IMR-90 (cell line): Measurements from ENCODE around the gene ME1. TPM values are rescaled to one million over a fixed set of nuclear protein-coding genes. Genes with fewer than 3 reads are reported as not detected.

ENCODE experiments used
- ATAC-seq: fragments of 200-7000 bp; cut with Tn5 transposase; 2 replicates; pipeline ENCODE4 v1.9.1; 2020; ENCODE audit warnings: low read depth, mild to moderate bottlenecking, moderate library complexity
- BruUV-seq: library from RNA; stranded (reverse); fragments of 400-500 nt; replicated peaks from 2 replicates; lab custom pipeline; 2021; lab: Mats Ljungman, UMichigan
- CTCF ChIA-PET: fragments of 300-600 bp; formaldehyde crosslinking; extraction: SDS; loops from one replicate; lab custom pipeline; 2021; ENCODE audit warnings: antibody characterized with exemption; lab: Yijun Ruan, JAX
- POLR2A ChIA-PET: fragments of 300-600 bp; sonication (Branson Sonifier 250); formaldehyde crosslinking; loops from one replicate; lab custom pipeline; 2022; ENCODE audit warnings: antibody characterized with exemption; ENCODE audit not compliant: unreplicated experiment; lab: Charles Lee
- DNase-seq: peaks from one replicate; pipeline ENCODE4 v3.0.0; 2013
- H2AFZ ChIP-seq: replicated peaks from 2 replicates; pipeline ENCODE3; 2013; ENCODE audit warnings: low read length, mild to moderate bottlenecking; ENCODE audit not compliant: poor library complexity
- H2AK5ac ChIP-seq: 2 replicates; pipeline ENCODE4 v1.6.1; 2013; ENCODE audit warnings: low read depth, low read length, inconsistent platforms
- H2AK9ac ChIP-seq: replicated peaks from 2 replicates; pipeline ENCODE3; 2013; ENCODE audit warnings: mild to moderate bottlenecking, low read depth, low read length, moderate library complexity; ENCODE audit not compliant: poor library complexity
- H2BK120ac ChIP-seq: 2 replicates; pipeline ENCODE4 v1.6.1; 2013; ENCODE audit warnings: low read depth, low read length, inconsistent platforms
- H2BK15ac ChIP-seq: 3 replicates; pipeline ENCODE4 v1.6.1; 2013; ENCODE audit warnings: low read depth, low read length, inconsistent platforms
- H2BK20ac ChIP-seq: 2 replicates; pipeline ENCODE4 v1.6.1; 2013; ENCODE audit warnings: low read depth, mild to moderate bottlenecking, inconsistent platforms, low read length, moderate library complexity
- H2BK5ac ChIP-seq: 2 replicates; pipeline ENCODE4 v1.6.1; 2013; ENCODE audit warnings: mild to moderate bottlenecking, low read depth, low read length, inconsistent platforms; ENCODE audit not compliant: poor library complexity, severe bottlenecking
- H3K14ac ChIP-seq: replicated peaks from 2 replicates; pipeline ENCODE4 v1.6.1; 2013; ENCODE audit warnings: low read depth, low read length, inconsistent platforms
- H3K18ac ChIP-seq: 2 replicates; pipeline ENCODE4 v1.6.1; 2013; ENCODE audit warnings: low read depth, low read length, control low read depth
- H3K23ac ChIP-seq: 2 replicates; pipeline ENCODE4 v1.6.1; 2013; ENCODE audit warnings: low read depth, low read length, inconsistent platforms
- H3K27ac ChIP-seq: 2 replicates; pipeline ENCODE4 v1.5.1; 2013; ENCODE audit warnings: mild to moderate bottlenecking, control low read depth, low read length; ENCODE audit not compliant: insufficient read depth
- H3K27me3 ChIP-seq: 2 replicates; pipeline ENCODE4 v1.6.1; 2013; ENCODE audit warnings: low read length; ENCODE audit not compliant: control insufficient read depth, insufficient read depth
- H3K36me3 ChIP-seq: 2 replicates; pipeline ENCODE4 v1.6.1; 2013; ENCODE audit warnings: low read length, mixed read lengths; ENCODE audit not compliant: control insufficient read depth, insufficient read depth
- H3K4ac ChIP-seq: 2 replicates; pipeline ENCODE4 v1.6.1; 2013; ENCODE audit warnings: low read depth, low read length, inconsistent platforms
- H3K4me1 ChIP-seq: 2 replicates; pipeline ENCODE4 v1.6.1; 2013; ENCODE audit warnings: low read length, mixed read lengths; ENCODE audit not compliant: control insufficient read depth, insufficient read depth
- H3K4me2 ChIP-seq: 2 replicates; pipeline ENCODE4 v1.6.1; 2013; ENCODE audit warnings: low read depth, mild to moderate bottlenecking, control low read depth, low read length, moderate library complexity
- H3K4me3 ChIP-seq: 2 replicates; pipeline ENCODE4 v1.5.1; 2013; ENCODE audit warnings: low read depth, mild to moderate bottlenecking, control low read depth, low read length, moderate library complexity; ENCODE audit not compliant: insufficient read depth
- H3K56ac ChIP-seq: 2 replicates; pipeline ENCODE4 v1.6.1; 2013; ENCODE audit warnings: low read length, inconsistent platforms; ENCODE audit not compliant: insufficient read depth; ENCODE audit errors: extremely low read depth
- H3K79me1 ChIP-seq, 2 experiments: 2 replicates each; pipeline ENCODE4 v1.6.1; 2013; ENCODE audit warnings: low read length in 2 of 2, inconsistent platforms in 1 of 2, low read depth in 1 of 2
- H3K9ac ChIP-seq: 2 replicates; pipeline ENCODE4 v1.6.1; 2013; ENCODE audit warnings: low read depth, low read length, control low read depth
- H3K9me1 ChIP-seq: 2 replicates; pipeline ENCODE4 v1.6.1; 2013; ENCODE audit warnings: low read length, inconsistent platforms; ENCODE audit not compliant: insufficient read depth
- H3K9me3 ChIP-seq: 2 replicates; pipeline ENCODE4 v1.6.1; 2013; ENCODE audit warnings: low read length; ENCODE audit not compliant: control insufficient read depth, insufficient read depth
- H4K20me1 ChIP-seq: 2 replicates; pipeline ENCODE4 v1.6.1; 2013; ENCODE audit warnings: low read length, inconsistent platforms; ENCODE audit not compliant: insufficient read depth
- H4K5ac ChIP-seq: 2 replicates; pipeline ENCODE4 v1.6.1; 2013; ENCODE audit warnings: mild to moderate bottlenecking, low read depth, low read length, control low read depth
- H4K8ac ChIP-seq, 2 experiments: 2 replicates each; pipeline ENCODE4 v1.6.1; 2013; ENCODE audit warnings: low read depth in 2 of 2, low read length in 2 of 2, control low read depth in 1 of 2, inconsistent platforms in 1 of 2
- H4K91ac ChIP-seq: 2 replicates; pipeline ENCODE4 v1.6.1; 2013; ENCODE audit warnings: low read depth, low read length, inconsistent platforms; ENCODE audit not compliant: insufficient read depth
- BHLHE40 ChIP-seq: fragments of 150-350 bp; IDR thresholded peaks from 2 replicates; pipeline ENCODE4 v1.6.1; 2016; ENCODE audit warnings: mild to moderate bottlenecking, low read depth, low read length
- CEBPB ChIP-seq: IDR thresholded peaks from 2 replicates; pipeline ENCODE4 v1.6.1; 2012; ENCODE audit warnings: low read depth, low read length, improper control_type of control experiment
- CHD1 ChIP-seq: IDR thresholded peaks from 2 replicates; pipeline ENCODE4 v1.6.1; 2012; ENCODE audit warnings: low read depth, low read length, improper control_type of control experiment
- ELK1 ChIP-seq: fragments of 150-350 bp; IDR thresholded peaks from 2 replicates; pipeline ENCODE4 v1.6.1; 2016; ENCODE audit warnings: low read depth, mild to moderate bottlenecking, low read length, moderate library complexity, borderline replicate concordance
- FOS ChIP-seq: fragments of 150-350 bp; IDR thresholded peaks from 2 replicates; pipeline ENCODE4 v1.6.1; 2016; ENCODE audit warnings: low read depth, low read length
- MAFK ChIP-seq: IDR thresholded peaks from 2 replicates; pipeline ENCODE4 v1.6.1; 2012; ENCODE audit warnings: low read depth, low read length, improper control_type of control experiment
- MAZ ChIP-seq: IDR thresholded peaks from 2 replicates; pipeline ENCODE4 v1.6.1; 2012; ENCODE audit warnings: low read depth, mild to moderate bottlenecking, low read length, improper control_type of control experiment, moderate library complexity, borderline replicate concordance
- MXI1 ChIP-seq: IDR thresholded peaks from 2 replicates; pipeline ENCODE4 v1.6.1; 2012; ENCODE audit warnings: low read depth, mild to moderate bottlenecking, low read length, moderate library complexity, borderline replicate concordance
- NFE2L2 ChIP-seq: fragments of 150-350 bp; IDR thresholded peaks from 2 replicates; pipeline ENCODE4 v1.6.1; 2016; ENCODE audit warnings: low read depth, mild to moderate bottlenecking, low read length
- POLR2A ChIP-seq: IDR thresholded peaks from 2 replicates; pipeline ENCODE4 v1.6.1; 2012; ENCODE audit warnings: mild to moderate bottlenecking, low read depth, low read length
- RAD21 ChIP-seq: IDR thresholded peaks from 2 replicates; pipeline ENCODE4 v1.6.1; 2012; ENCODE audit warnings: low read length, improper control_type of control experiment
- RCOR1 ChIP-seq: IDR thresholded peaks from 2 replicates; pipeline ENCODE4 v1.6.1; 2012; ENCODE audit warnings: mild to moderate bottlenecking, low read length, improper control_type of control experiment; ENCODE audit not compliant: insufficient replicate concordance
- RFX5 ChIP-seq: IDR thresholded peaks from 2 replicates; pipeline ENCODE4 v1.8.0; 2012; ENCODE audit warnings: low read depth, mild to moderate bottlenecking, low read length, moderate library complexity
- SMC3 ChIP-seq: fragments of 150-350 bp; IDR thresholded peaks from 2 replicates; pipeline ENCODE4 v1.6.1; 2016; ENCODE audit warnings: low read depth, mild to moderate bottlenecking, antibody characterized with exemption, low read length, moderate library complexity
- USF2 ChIP-seq: fragments of 150-350 bp; IDR thresholded peaks from 2 replicates; pipeline ENCODE4 v1.6.1; 2017; ENCODE audit warnings: mild to moderate bottlenecking, antibody characterized with exemption, low read length, low read depth
- WGBS, 2 experiments: methylation state at CpG; one replicate each; pipeline versions ENCODE4 v1.1.5 to v1.1.7; 2013; ENCODE audit warnings: missing lambda C conversion rate in 2 of 2; ENCODE audit not compliant: insufficient read length in 1 of 2; ENCODE audit errors: extremely low coverage in 2 of 2; 5-methylcytosine and 5-hydroxymethylcytosine counted together
- dilution Hi-C: fragments of 300-500 bp; cut with HindIII; formaldehyde crosslinking; loops from one replicate; pipeline ENCODE4 v1.14.3; 2018; ENCODE audit warnings: low sequenced_read_pairs; ENCODE audit not compliant: unreplicated experiment
- in situ Hi-C: fragments of 300-500 bp; cut with MboI; formaldehyde crosslinking; loops from 3 replicates; pipeline ENCODE4 v1.14.3; 2019; ENCODE audit warnings: low sequenced_read_pairs, inconsistent platforms, mixed read lengths
- intact Hi-C: fragments of 100-400 bp; cut with micrococcal nuclease; formaldehyde crosslinking; loops from 2 replicates; pipeline ENCODE4 v1.10.0; 2022
- polyA plus RNA-seq, 3 experiments: library from polyadenylated mRNA; depleted of rRNA; stranded (reverse); fragments of >200 nt; gene quantifications; 2 replicates each; pipeline ENCODE4 v1.2.3, GENCODE V29; 2012; ENCODE audit warnings: low replicate concordance in 1 of 3
- total RNA-seq: library from RNA; depleted of rRNA; stranded (reverse); fragments of >200 nt; gene quantifications from 2 replicates; pipeline ENCODE4 v1.2.3, GENCODE V29; 2012
- TF ChIP-seq, protein P1 (sequence below): conservative IDR thresholded peaks from 2 replicates; pipeline ENCODE4 v1.5.1; 2012; ENCODE audit warnings: mild to moderate bottlenecking, low read depth, low read length, improper control_type of control experiment

ME1 gene
- total and polyA plus RNA-seq, 2 of the 4 experiments (the other 2 are of a cell fraction): 21.5 to 24.4 TPM

GRCh38 chr6:83185096-83185495, 245.8 kb downstream of the ME1 start:
- TF ChIP-seq USF2 (no peak), ELK1 (no peak), NFE2L2 (no peak), RAD21 (no peak), RCOR1 (no peak), RFX5 (no peak), MXI1 (no peak), CHD1 (no peak), MAFK (no peak), CEBPB (no peak), FOS (no peak), MAZ (no peak), POLR2A (no peak), SMC3 (no peak), BHLHE40 (no peak)
- TF ChIP-seq, protein P1, sequence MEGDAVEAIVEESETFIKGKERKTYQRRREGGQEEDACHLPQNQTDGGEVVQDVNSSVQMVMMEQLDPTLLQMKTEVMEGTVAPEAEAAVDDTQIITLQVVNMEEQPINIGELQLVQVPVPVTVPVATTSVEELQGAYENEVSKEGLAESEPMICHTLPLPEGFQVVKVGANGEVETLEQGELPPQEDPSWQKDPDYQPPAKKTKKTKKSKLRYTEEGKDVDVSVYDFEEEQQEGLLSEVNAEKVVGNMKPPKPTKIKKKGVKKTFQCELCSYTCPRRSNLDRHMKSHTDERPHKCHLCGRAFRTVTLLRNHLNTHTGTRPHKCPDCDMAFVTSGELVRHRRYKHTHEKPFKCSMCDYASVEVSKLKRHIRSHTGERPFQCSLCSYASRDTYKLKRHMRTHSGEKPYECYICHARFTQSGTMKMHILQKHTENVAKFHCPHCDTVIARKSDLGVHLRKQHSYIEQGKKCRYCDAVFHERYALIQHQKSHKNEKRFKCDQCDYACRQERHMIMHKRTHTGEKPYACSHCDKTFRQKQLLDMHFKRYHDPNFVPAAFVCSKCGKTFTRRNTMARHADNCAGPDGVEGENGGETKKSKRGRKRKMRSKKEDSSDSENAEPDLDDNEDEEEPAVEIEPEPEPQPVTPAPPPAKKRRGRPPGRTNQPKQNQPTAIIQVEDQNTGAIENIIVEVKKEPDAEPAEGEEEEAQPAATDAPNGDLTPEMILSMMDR: no peak
- no TSS peak for BruUV-seq
- Histone ChIP-seq H2BK120ac (no peak overlapping the region), H3K4me3 (no peak overlapping the region), H3K56ac (no peak overlapping the region), H3K14ac (no peak overlapping the region; the same call in 1 of the 2 replicates), H2AK5ac (no peak overlapping the region), H2AK9ac (no peak overlapping the region), H3K27ac (no peak overlapping the region), H3K36me3 (peaks cover 36% of the 10 kb centered on the region), H3K4ac (no peak overlapping the region), H3K27me3 (no peaks in the 10 kb centered on the region), H4K91ac (no peak overlapping the region), H3K23ac (peak overlapping the region; percentile 35), H3K9ac (no peak overlapping the region), H3K9me1 (peaks cover 6% of the 10 kb centered on the region; the same call in 1 of the 2 replicates), H3K18ac (no peak overlapping the region), H3K4me1 (peaks cover 2% of the 10 kb centered on the region), H4K20me1 (peaks cover 36% of the 10 kb centered on the region), H3K79me1 (peaks cover 35 to 56% of the 10 kb centered on the region in 2 experiments), H2BK20ac (no peak overlapping the region), H3K4me2 (no peak overlapping the region), H2AFZ (no peak overlapping the region), H2BK15ac (no peak overlapping the region), H4K5ac (no peak overlapping the region), H4K8ac (no peak overlapping the region), H3K9me3 (no peaks in the 10 kb centered on the region), H2BK5ac (peak overlapping the region; percentile 55)
- ATAC-seq (peak; percentile 8; the same call in 1 of the 2 replicates), DNase-seq (peak; percentile 57)
- in situ Hi-C loops: no loop called here
- CTCF ChIA-PET: no interaction called here
- POLR2A ChIA-PET: no interaction called here
- intact Hi-C loops: no loop called here
- WGBS, 2 experiments: 100% methylated on average over 2 of the region's 2 CpGs; no CpG with 5 or more reads in 1 of the 2 experiments
- dilution Hi-C loops: no loop called here
